T-helper 1 cell treated with Interleukin-12 subunit alpha and Interleukin-12 subunit beta and Interleukin-4 antibody, amounts not matched to agents 30 μg/mL and 1 μg/mL, for 36 hours (primary cell): ENCODE measurements around the gene CANT1.
A peak's percentile ranks its signal among the peaks of the same experiment; 100 is the strongest.

ENCODE experiments used
- H3K27ac Mint-ChIP-seq: one replicate; pipeline ENCODE4 v1.8.0; 2021; ENCODE audit warnings: mild to moderate bottlenecking, mixed read lengths
- H3K27me3 Mint-ChIP-seq: one replicate; pipeline ENCODE4 v1.8.0; 2021; ENCODE audit warnings: low read depth, mixed read lengths
- H3K36me3 Mint-ChIP-seq: one replicate; pipeline ENCODE4 v1.8.0; 2021; ENCODE audit warnings: low read depth, mixed read lengths
- H3K4me1 Mint-ChIP-seq: one replicate; pipeline ENCODE4 v1.8.0; 2021; ENCODE audit warnings: low read depth, mixed read lengths
- H3K4me3 Mint-ChIP-seq: one replicate; pipeline ENCODE4 v1.8.0; 2021; ENCODE audit warnings: mild to moderate bottlenecking, moderate library complexity, mixed read lengths
- H3K9me3 Mint-ChIP-seq: one replicate; pipeline ENCODE4 v1.8.0; 2021; ENCODE audit warnings: mixed read lengths

The CANT1 gene

GRCh38 chr17:79046916-79047280, 37.3 kb upstream of the CANT1 start:
- Mint-ChIP-seq H3K27me3 (no peaks in the 10 kb centered on the region), H3K4me3 (no peak overlapping the region), H3K9me3 (peaks cover 7% of the 10 kb centered on the region), H3K4me1 (peaks cover 4% of the 10 kb centered on the region), H3K27ac (no peak overlapping the region), H3K36me3 (no peaks in the 10 kb centered on the region)

GRCh38 chr17:79046197-79046915, 36.8 kb upstream of the CANT1 start:
- Mint-ChIP-seq H3K27ac (no peak overlapping the region), H3K36me3 (no peaks in the 10 kb centered on the region), H3K9me3 (peaks cover 7% of the 10 kb centered on the region), H3K4me1 (peaks cover 4% of the 10 kb centered on the region), H3K4me3 (no peak overlapping the region), H3K27me3 (no peaks in the 10 kb centered on the region)

- Mint-ChIP-seq H3K36me3 (no peaks in the 10 kb centered on the region), H3K27me3 (no peaks in the 10 kb centered on the region), H3K27ac (no peak overlapping the region), H3K4me1 (peaks cover 4% of the 10 kb centered on the region), H3K4me3 (no peak overlapping the region), H3K9me3 (peaks cover 7% of the 10 kb centered on the region)
These were observed 36.3 kb upstream of the CANT1 start for GRCh38 chr17:79045842-79046196.

- H3K27me3 Mint-ChIP-seq = no peaks in the 10 kb centered on the region
- no peak overlapping the region for H3K27ac Mint-ChIP-seq
- H3K36me3 Mint-ChIP-seq = no peaks in the 10 kb centered on the region
- peaks cover 4% of the 10 kb centered on the region for H3K4me1 Mint-ChIP-seq
- H3K4me3 Mint-ChIP-seq = no peak overlapping the region
- peaks cover 7% of the 10 kb centered on the region for H3K9me3 Mint-ChIP-seq
These were observed 35.6 kb upstream of the CANT1 start for GRCh38 chr17:79045001-79045729.

DNA sequence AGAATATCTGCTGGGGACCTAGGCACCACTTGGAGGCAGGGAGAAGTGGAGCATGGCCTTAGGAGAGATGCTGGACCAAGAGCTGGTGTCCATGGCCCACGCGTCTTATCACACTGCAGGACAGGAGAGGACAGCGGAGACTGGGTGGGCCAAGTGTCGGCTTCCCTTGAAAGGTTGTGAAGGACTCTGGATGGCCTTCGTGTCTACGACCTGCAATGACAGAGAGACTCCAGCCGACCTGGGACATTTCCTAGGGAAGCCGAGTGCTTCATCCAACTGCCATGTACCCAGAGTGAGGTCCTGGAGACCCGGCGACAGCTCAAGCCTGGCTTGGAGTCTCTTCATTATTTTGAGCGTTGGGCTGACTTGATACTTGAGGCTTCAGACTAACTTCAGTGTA, 34.9 kb upstream of the CANT1 start:
- no peaks in the 10 kb centered on the region for H3K36me3 Mint-ChIP-seq
- H3K4me1 Mint-ChIP-seq = peaks cover 4% of the 10 kb centered on the region
- no peak overlapping the region for H3K27ac Mint-ChIP-seq
- no peaks in the 10 kb centered on the region for H3K27me3 Mint-ChIP-seq
- no peak overlapping the region for H3K4me3 Mint-ChIP-seq
- peaks cover 7% of the 10 kb centered on the region for H3K9me3 Mint-ChIP-seq

DNA sequence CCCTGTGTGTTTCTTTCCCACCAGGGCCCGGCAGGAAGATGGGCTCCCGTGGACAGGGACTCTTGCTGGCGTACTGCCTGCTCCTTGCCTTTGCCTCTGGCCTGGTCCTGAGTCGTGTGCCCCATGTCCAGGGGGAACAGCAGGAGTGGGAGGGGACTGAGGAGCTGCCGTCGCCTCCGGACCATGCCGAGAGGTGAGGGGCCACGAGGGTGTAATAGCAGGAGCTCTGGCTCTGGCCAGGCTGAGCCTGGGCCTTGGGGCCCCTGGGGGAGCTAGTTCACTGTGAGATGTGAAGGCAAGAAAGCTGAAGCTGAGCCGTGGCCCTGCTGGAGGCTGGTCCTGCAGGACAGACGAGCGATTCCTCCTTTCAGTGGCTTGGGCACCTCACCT, 34.4 kb upstream of the CANT1 start:
- Mint-ChIP-seq H3K27ac (no peak overlapping the region), H3K4me1 (peaks cover 4% of the 10 kb centered on the region), H3K27me3 (no peaks in the 10 kb centered on the region), H3K36me3 (no peaks in the 10 kb centered on the region), H3K9me3 (peaks cover 7% of the 10 kb centered on the region), H3K4me3 (no peak overlapping the region)

DNA sequence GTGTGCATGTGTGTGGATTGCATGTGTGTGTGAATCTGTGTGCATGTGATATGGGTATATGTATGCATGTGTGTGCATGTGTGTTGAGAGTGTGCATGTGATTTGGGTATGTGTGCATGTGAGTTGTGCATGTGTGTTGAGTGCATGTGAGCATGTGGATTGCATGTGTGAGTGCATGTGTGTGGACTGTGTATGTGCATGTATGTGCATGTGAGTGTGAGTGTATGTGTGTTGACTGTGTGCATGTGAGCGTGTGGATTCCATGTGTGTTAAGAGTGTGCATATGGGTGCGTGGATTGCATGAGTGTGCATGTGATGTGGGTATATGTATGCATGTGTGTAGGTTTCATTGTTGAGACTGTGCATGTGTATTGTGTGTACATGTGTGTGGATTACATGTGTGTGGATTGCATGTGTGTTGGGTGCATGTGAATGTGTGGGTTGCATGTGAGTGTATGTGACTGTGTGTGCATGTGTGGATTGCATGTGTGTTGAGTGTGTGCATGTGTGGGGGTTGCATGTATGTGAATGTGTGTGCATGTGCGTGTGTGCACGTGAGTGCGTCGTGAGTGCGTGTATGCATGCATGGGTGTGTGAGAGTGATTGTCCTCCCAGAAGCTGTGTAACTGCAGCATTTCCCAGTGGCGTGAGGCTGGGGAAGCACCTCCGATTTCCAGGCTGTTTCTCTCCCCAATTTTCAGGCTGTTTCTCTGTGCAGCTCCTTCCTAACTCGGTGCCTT, 33.8 kb upstream of the CANT1 start:
- Mint-ChIP-seq H3K27me3 (no peaks in the 10 kb centered on the region), H3K9me3 (peaks cover 7% of the 10 kb centered on the region), H3K36me3 (no peaks in the 10 kb centered on the region), H3K4me1 (peaks cover 4% of the 10 kb centered on the region), H3K4me3 (no peak overlapping the region), H3K27ac (no peak overlapping the region)

GRCh38 chr17:79042421-79043190, 33.0 kb upstream of the CANT1 start:
- Mint-ChIP-seq H3K9me3 (peaks cover 7% of the 10 kb centered on the region), H3K4me3 (no peak overlapping the region), H3K36me3 (no peaks in the 10 kb centered on the region), H3K27ac (no peak overlapping the region), H3K27me3 (no peaks in the 10 kb centered on the region), H3K4me1 (peaks cover 4% of the 10 kb centered on the region)

DNA sequence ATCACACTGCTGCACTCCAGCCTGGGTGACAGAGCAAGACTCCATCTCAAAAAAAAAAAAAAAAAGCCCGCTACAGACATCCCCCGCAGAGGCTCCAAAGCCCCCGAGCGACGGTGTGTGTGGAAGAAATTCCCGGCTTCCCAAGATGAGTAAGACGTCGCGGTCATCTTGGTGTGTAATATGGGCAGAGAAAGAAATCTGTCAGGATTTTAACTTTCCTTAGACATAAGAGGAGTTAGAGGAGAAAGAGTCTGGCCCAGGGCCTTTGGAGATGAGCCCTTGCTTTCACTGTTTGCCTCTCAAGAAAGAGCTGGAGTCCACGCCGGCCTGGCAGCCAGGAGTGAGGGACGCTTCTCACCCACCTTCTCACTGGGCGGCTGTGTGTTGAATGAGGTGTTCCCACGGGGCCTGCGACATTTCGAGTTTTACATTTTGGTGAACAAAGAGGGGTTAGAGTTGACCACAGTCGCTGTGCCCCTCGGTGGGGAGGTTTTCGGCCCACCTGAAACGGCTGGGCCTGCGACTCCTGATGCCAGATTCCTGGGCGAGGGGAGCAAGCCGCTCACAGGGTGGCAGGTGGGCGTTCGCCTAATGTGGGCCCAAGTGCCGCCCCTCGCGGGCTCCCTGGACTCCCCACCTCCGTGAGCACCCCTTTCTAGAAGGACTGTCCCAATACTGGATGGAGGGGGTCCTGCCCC, 32.3 kb upstream of the CANT1 start:
- peaks cover 7% of the 10 kb centered on the region for H3K9me3 Mint-ChIP-seq

GRCh38 chr17:79041041-79041570, 31.5 kb upstream of the CANT1 start:
- Mint-ChIP-seq H3K27me3 (no peaks in the 10 kb centered on the region), H3K36me3 (no peaks in the 10 kb centered on the region), H3K4me3 (no peak overlapping the region), H3K4me1 (peaks cover 4% of the 10 kb centered on the region), H3K27ac (no peak overlapping the region), H3K9me3 (peaks cover 7% of the 10 kb centered on the region)

More for the DNA sequence above, 32.3 kb upstream of the CANT1 start:
- Mint-ChIP-seq H3K4me1 (peaks cover 4% of the 10 kb centered on the region), H3K36me3 (no peaks in the 10 kb centered on the region), H3K4me3 (no peak overlapping the region), H3K27ac (no peak overlapping the region), H3K27me3 (no peaks in the 10 kb centered on the region)

DNA sequence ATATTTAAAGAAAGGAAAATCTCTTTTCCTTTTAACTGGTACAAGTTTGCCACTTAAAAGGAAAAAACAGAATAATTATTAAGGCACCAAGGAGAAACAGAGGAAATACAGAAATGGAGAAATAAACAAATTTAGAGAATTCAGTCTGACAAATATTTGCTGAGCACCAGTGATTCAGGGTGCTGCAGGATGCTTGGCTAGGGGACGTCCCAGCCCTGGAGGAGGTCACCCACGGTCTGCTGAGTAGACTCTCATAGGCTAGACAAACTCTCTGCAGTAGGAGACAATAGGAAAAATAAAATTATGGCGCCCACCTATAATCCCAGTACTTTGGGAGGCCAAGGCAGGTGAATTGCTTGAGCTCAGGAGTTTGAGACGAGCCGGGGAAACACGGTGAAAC, 30.3 kb upstream of the CANT1 start:
- no peak overlapping the region for H3K4me3 Mint-ChIP-seq
- no peaks in the 10 kb centered on the region for H3K27me3 Mint-ChIP-seq
- H3K9me3 Mint-ChIP-seq = peaks cover 7% of the 10 kb centered on the region
- no peaks in the 10 kb centered on the region for H3K4me1 Mint-ChIP-seq
- H3K27ac Mint-ChIP-seq = no peak overlapping the region
- H3K36me3 Mint-ChIP-seq = no peaks in the 10 kb centered on the region

DNA sequence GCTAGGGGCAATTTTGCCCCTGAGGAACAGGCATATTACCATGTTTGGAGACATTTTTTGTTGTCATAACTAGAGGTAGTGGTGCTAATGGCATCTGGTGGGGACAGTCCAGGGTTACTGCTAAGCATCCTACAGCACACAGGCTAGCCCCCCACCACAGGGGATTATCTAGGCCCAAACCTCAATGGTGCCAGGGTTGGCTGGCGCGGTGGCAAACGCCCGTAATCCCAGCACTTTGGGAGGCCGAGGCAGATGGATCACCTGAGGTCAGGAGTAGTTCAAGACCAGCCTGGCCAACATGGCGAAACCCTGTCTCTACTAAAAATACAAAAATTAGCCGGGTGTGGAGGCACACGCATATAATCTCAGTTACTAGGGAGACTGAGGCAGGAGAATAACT, 29.6 kb upstream of the CANT1 start:
- Mint-ChIP-seq H3K27me3 (no peaks in the 10 kb centered on the region), H3K9me3 (peaks cover 7% of the 10 kb centered on the region), H3K4me3 (no peak overlapping the region), H3K4me1 (no peaks in the 10 kb centered on the region), H3K36me3 (no peaks in the 10 kb centered on the region), H3K27ac (no peak overlapping the region)

DNA sequence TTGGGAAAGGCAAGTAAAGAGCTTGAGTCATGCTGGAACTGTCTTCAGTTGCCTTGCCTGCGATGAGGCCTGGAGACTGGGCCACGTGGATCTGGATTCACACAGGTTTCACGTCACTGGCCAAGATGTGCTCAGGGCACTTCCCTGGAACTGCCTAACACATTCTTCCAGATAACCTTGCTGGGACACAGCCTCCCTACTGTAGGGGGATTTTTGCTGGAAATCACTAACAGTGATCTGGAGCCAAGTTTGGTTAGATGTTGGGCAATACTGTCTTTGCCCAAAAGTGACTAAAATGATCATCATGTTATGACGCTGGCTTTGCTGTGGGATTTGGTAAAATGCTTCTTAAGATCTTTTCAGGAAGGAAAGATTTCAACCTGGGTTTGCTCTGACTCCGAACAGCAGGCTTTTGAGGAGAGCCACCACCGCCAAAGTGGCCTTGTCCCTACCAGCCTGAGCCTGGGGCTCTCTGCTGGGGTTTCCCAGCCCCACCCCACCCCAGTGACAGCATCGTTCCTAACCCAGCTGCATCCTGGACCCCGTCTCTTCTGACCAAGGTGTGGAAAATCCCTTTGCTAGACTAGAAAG, 29.1 kb upstream of the CANT1 start:
- peak overlapping the region; percentile 45 for H3K27ac Mint-ChIP-seq
- H3K4me3 Mint-ChIP-seq = no peak overlapping the region
- H3K36me3 Mint-ChIP-seq = no peaks in the 10 kb centered on the region
- H3K27me3 Mint-ChIP-seq = no peaks in the 10 kb centered on the region
- H3K4me1 Mint-ChIP-seq = no peaks in the 10 kb centered on the region
- H3K9me3 Mint-ChIP-seq = peaks cover 7% of the 10 kb centered on the region
